Upper lobe of left lung (tissue), 4 donors: ENCODE data around the gene ZNF783.

Source experiments
- EP300 ChIP-seq, 4 donors: sonication (generic); formaldehyde crosslinking; IDR thresholded peaks; one replicate each; pipeline ENCODE4 v1.5.1; 2017; ENCODE audit warnings: antibody characterized with exemption in 4 of 4, control low read depth in 2 of 4
- POLR2A ChIP-seq, 4 donors: fragments of 450-650 bp; IDR thresholded peaks; one replicate each; pipeline ENCODE4 v1.5.1; 2016 to 2017; ENCODE audit warnings: antibody characterized with exemption in 4 of 4, mild to moderate bottlenecking in 2 of 4
- POLR2AphosphoS5 ChIP-seq, 2 donors: sonication (generic); formaldehyde crosslinking; IDR thresholded peaks; one replicate each; pipeline ENCODE4 v1.5.1; 2017; ENCODE audit warnings: antibody characterized with exemption in 2 of 2
- TF ChIP-seq, protein P1 (sequence below), 6 experiments: fragments of 450-650 bp in 4 of 6; fragments of 200-600 bp in 2 of 6; sonication (generic) in 2 of 6; IDR thresholded peaks; one replicate each; pipeline ENCODE4 v1.5.1; 2016 to 2019; ENCODE audit warnings: antibody characterized with exemption in 6 of 6

- TF ChIP-seq, protein P1, sequence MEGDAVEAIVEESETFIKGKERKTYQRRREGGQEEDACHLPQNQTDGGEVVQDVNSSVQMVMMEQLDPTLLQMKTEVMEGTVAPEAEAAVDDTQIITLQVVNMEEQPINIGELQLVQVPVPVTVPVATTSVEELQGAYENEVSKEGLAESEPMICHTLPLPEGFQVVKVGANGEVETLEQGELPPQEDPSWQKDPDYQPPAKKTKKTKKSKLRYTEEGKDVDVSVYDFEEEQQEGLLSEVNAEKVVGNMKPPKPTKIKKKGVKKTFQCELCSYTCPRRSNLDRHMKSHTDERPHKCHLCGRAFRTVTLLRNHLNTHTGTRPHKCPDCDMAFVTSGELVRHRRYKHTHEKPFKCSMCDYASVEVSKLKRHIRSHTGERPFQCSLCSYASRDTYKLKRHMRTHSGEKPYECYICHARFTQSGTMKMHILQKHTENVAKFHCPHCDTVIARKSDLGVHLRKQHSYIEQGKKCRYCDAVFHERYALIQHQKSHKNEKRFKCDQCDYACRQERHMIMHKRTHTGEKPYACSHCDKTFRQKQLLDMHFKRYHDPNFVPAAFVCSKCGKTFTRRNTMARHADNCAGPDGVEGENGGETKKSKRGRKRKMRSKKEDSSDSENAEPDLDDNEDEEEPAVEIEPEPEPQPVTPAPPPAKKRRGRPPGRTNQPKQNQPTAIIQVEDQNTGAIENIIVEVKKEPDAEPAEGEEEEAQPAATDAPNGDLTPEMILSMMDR (IDR thresholded peaks at IDR 0.05) = no peak
- TF ChIP-seq POLR2A (IDR thresholded peaks at IDR 0.05) (no peak), POLR2AphosphoS5 (IDR thresholded peaks at IDR 0.05) (no peak), EP300 (IDR thresholded peaks at IDR 0.05) (no peak)
Observed at GRCh38 chr7:149284343-149284742, 22.3 kb downstream of the ZNF783 start.
